ENCODE data around the gene SLC2A5.
A peak's percentile ranks its signal among the peaks of the same experiment; 100 is the strongest.

Gene SLC2A5

DNA sequence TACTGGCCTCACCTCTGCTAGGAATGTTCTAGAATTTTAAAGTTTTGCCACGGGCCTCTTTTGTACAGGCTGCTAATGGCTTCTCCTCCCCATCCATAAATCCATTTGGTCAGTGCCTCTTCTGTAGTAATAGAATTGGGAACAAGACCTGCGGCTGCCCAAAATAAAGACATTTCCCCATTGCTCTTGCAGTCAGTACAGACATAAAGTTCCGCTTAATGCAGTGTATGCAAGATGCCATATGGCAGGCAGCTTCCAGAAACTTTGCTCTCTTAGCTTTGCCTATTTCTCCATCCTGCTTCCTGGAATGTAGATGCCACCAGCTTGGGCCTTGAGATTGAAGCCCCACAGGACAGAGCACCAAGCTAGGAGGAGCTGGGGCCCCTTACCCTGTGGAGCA, 3.7 kb upstream of the SLC2A5 start:
- Histone ChIP-seq H4K20me1 (ENCODE audit: control insufficient read depth, insufficient read depth, low read depth, low read length) (no peaks in the 10 kb centered on the region), H3K36me3 (ENCODE audit: control insufficient read depth, low read length) (peaks cover 13% of the 10 kb centered on the region), H3K4me1 (ENCODE audit: control insufficient read depth, low read length) (peaks cover 86% of the 10 kb centered on the region), H3K4me3 (ENCODE audit: low read length) (no peak overlapping the region), H3F3A (ENCODE audit: control insufficient read depth, insufficient read depth) (peaks cover 37% of the 10 kb centered on the region), H3K4me2 (ENCODE audit: low read length) (peak overlapping the region; percentile 76), H3K27ac (ENCODE audit: low read depth, low read length) (peak overlapping the region; percentile 97), H3K79me2 (ENCODE audit: control insufficient read depth, low read length) (peaks cover 33% of the 10 kb centered on the region), H3K9me2 (replicated peaks; ENCODE audit: control insufficient read depth, low read length) (no peaks in the 10 kb centered on the region), H3K9me3 (ENCODE audit: control insufficient read depth, insufficient read depth, low read length) (no peaks in the 10 kb centered on the region), H3K27me3 (ENCODE audit: control insufficient read depth, low read length) (no peaks in the 10 kb centered on the region)
- TF ChIP-seq, protein P1, sequence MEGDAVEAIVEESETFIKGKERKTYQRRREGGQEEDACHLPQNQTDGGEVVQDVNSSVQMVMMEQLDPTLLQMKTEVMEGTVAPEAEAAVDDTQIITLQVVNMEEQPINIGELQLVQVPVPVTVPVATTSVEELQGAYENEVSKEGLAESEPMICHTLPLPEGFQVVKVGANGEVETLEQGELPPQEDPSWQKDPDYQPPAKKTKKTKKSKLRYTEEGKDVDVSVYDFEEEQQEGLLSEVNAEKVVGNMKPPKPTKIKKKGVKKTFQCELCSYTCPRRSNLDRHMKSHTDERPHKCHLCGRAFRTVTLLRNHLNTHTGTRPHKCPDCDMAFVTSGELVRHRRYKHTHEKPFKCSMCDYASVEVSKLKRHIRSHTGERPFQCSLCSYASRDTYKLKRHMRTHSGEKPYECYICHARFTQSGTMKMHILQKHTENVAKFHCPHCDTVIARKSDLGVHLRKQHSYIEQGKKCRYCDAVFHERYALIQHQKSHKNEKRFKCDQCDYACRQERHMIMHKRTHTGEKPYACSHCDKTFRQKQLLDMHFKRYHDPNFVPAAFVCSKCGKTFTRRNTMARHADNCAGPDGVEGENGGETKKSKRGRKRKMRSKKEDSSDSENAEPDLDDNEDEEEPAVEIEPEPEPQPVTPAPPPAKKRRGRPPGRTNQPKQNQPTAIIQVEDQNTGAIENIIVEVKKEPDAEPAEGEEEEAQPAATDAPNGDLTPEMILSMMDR (IDR thresholded peaks at IDR 0.05; ENCODE audit: low read depth, low read length, poor library complexity, severe bottlenecking): no peak
- no peak for TF ChIP-seq EZH2phosphoT487 (IDR thresholded peaks at IDR 0.05; ENCODE audit: borderline replicate concordance, low read length)

DNA sequence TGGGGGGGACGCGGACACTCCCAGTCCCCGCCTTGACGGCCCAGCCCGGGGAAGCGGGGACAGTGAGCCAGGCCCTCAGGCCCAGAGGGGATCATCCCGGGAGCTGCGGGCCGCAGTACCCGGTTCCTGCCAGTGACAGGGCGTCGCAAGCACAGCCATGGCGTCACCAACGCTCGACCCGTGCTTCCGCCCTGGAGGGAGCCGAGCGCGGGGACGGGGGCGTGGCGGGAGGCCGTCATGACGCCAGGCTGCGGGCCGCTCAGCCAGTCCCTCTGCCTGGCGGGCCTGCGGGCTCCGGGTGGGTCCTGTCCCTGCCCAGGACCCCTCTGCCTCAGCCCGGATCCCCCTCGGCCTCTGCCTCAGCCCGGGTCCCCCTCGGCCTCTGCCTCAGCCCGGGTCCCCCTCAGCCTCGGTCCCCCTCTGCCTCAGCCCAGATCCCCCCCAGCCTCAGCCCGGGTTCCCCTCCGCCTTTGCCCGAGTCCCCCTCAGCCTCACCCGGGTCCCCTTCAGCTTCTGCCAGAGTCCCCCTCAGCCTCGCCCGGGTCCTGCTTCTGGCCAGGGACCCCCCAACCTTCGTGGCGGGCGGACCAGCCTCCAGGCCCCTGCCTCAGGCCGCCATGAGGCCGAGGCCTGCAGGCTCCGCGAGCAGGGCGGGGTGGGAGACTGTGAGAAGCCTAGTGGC, 2.3 kb upstream of the SLC2A5 start:
- no peak for TF ChIP-seq EZH2phosphoT487 (IDR thresholded peaks at IDR 0.05; ENCODE audit: borderline replicate concordance, low read length)
- TF ChIP-seq, protein P1 (IDR thresholded peaks at IDR 0.05; ENCODE audit: low read depth, low read length, poor library complexity, severe bottlenecking): no peak
- H3K4me3 ChIP-seq (ENCODE audit: low read length): no peak overlapping the region
- H3K4me2 ChIP-seq (ENCODE audit: low read length): peak overlapping the region; percentile 91

DNA sequence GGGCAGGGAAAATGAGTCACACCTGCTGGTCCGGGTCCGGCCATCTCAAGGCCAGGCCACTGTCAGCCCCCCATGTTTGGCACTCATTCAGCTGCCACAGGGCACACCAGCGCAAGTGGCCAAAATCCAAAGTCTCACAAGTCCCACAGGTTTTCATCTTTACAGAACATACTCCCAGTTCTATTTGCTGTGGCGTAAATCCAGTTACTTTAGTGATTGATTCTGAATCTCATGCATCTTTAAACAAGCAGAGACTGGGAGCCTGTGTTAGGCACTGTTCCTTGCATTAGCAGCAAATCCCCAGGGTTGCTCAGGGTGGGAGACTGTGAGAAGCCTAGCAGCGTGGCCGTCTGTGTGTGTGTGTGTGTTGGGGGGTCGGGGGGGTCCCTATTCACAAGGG, 1.1 kb upstream of the SLC2A5 start:
- no peaks in the 10 kb centered on the region for H4K20me1 ChIP-seq (ENCODE audit: control insufficient read depth, insufficient read depth, low read depth, low read length)
- H3K4me2 ChIP-seq (ENCODE audit: low read length): peak overlapping the region; percentile 91
- H3K9me3 ChIP-seq (ENCODE audit: control insufficient read depth, insufficient read depth, low read length): no peaks in the 10 kb centered on the region
- H3K4me3 ChIP-seq (ENCODE audit: low read length): peak overlapping the region; percentile 94
- peaks cover 80% of the 10 kb centered on the region for H3K4me1 ChIP-seq (ENCODE audit: control insufficient read depth, low read length)
- peaks cover 59% of the 10 kb centered on the region for H3K79me2 ChIP-seq (ENCODE audit: control insufficient read depth, low read length)
- peak overlapping the region; percentile 97 for H3K27ac ChIP-seq (ENCODE audit: low read depth, low read length)
- H3F3A ChIP-seq (ENCODE audit: control insufficient read depth, insufficient read depth): peaks cover 40% of the 10 kb centered on the region
- peaks cover 40% of the 10 kb centered on the region for H3K36me3 ChIP-seq (ENCODE audit: control insufficient read depth, low read length)
- H3K27me3 ChIP-seq (ENCODE audit: control insufficient read depth, low read length): no peaks in the 10 kb centered on the region
- H3K9me2 ChIP-seq (replicated peaks; ENCODE audit: control insufficient read depth, low read length): no peaks in the 10 kb centered on the region
- TF ChIP-seq, protein P1 (IDR thresholded peaks at IDR 0.05; ENCODE audit: low read depth, low read length, poor library complexity, severe bottlenecking): no peak
- no peak for TF ChIP-seq EZH2phosphoT487 (IDR thresholded peaks at IDR 0.05; ENCODE audit: borderline replicate concordance, low read length)

More for the DNA sequence above, 2.3 kb upstream of the SLC2A5 start:
- Histone ChIP-seq H3F3A (ENCODE audit: control insufficient read depth, insufficient read depth) (peaks cover 37% of the 10 kb centered on the region), H3K36me3 (ENCODE audit: control insufficient read depth, low read length) (peaks cover 27% of the 10 kb centered on the region), H4K20me1 (ENCODE audit: control insufficient read depth, insufficient read depth, low read depth, low read length) (no peaks in the 10 kb centered on the region), H3K27me3 (ENCODE audit: control insufficient read depth, low read length) (no peaks in the 10 kb centered on the region), H3K79me2 (ENCODE audit: control insufficient read depth, low read length) (peaks cover 47% of the 10 kb centered on the region), H3K9me3 (ENCODE audit: control insufficient read depth, insufficient read depth, low read length) (no peaks in the 10 kb centered on the region), H3K27ac (ENCODE audit: low read depth, low read length) (peak overlapping the region; percentile 97; the same call in 1 of the 2 replicates), H3K4me1 (ENCODE audit: control insufficient read depth, low read length) (peaks cover 80% of the 10 kb centered on the region), H3K9me2 (replicated peaks; ENCODE audit: control insufficient read depth, low read length) (no peaks in the 10 kb centered on the region)

Measured in DOHH2 (cell line).